Activated CD4-positive, alpha-beta T cell treated with anti-CD3 and anti-CD28 coated beads, Interleukin-10, Interleukin-2, amounts not matched to agents 100 ng/mL and 50 ng/mL, durations not matched to agents 16 hours and 8 hours (primary cell): ENCODE data around the gene ARID5B.
"Not testable (repeated sequence)": the region's sequence is repeated elsewhere in the genome, so short reads cannot be mapped to it uniquely, and the experiment has no call there.

Experiments used
- DNase-seq: peaks from one replicate; pipeline ENCODE4 v3.0.0-alpha.2; 2020

Gene ARID5B

GRCh38 chr10:62017491-62017870 is 116.0 kb downstream of the ARID5B start:
- no peak for DNase-seq

GRCh38 chr10:62018131-62018911 is 116.8 kb downstream of the ARID5B start:
- DNase-seq, result no peak

GRCh38 chr10:62019013-62019684 is 117.7 kb downstream of the ARID5B start:
- no peak for DNase-seq

GRCh38 chr10:62019685-62020359 is 118.3 kb downstream of the ARID5B start:
- DNase-seq, result peak; percentile 67

GRCh38 chr10:62021128-62021665 is 119.7 kb downstream of the ARID5B start:
- no peak for DNase-seq

GRCh38 chr10:62021978-62022802 is 120.7 kb downstream of the ARID5B start:
- DNase-seq, result no peak

- DNase-seq, result peak; percentile 80
Measured at GRCh38 chr10:62022830-62023229, 121.3 kb downstream of the ARID5B start.

GRCh38 chr10:62023329-62023728 is 121.8 kb downstream of the ARID5B start:
- peak; percentile 64 for DNase-seq

- DNase-seq, result no peak
Measured at GRCh38 chr10:62024026-62024701, 122.7 kb downstream of the ARID5B start.

GRCh38 chr10:62025134-62025794 is 123.8 kb downstream of the ARID5B start:
- no peak for DNase-seq

GRCh38 chr10:62025901-62026879 is 124.7 kb downstream of the ARID5B start:
- DNase-seq, result no peak

GRCh38 chr10:62027841-62028501 is 126.5 kb downstream of the ARID5B start:
- DNase-seq, result no peak

GRCh38 chr10:62028502-62028842 is 127.0 kb downstream of the ARID5B start:
- DNase-seq, result not testable (repeated sequence)

GRCh38 chr10:62029401-62029800 is 127.9 kb downstream of the ARID5B start:
- DNase-seq, result no peak

GRCh38 chr10:62031507-62031906 is 130.0 kb downstream of the ARID5B start:
- DNase-seq, result no peak

GRCh38 chr10:62033125-62033524 is 131.6 kb downstream of the ARID5B start:
- peak; percentile 38 for DNase-seq

GRCh38 chr10:62034096-62034640 is 132.7 kb downstream of the ARID5B start:
- DNase-seq, result no peak

- DNase-seq, result peak; percentile 35
Measured at GRCh38 chr10:62036186-62037081, 134.9 kb downstream of the ARID5B start.
